K562 (cell line): Measurements from ENCODE around the gene NTN1. TPM values are rescaled to one million over a fixed set of nuclear protein-coding genes. Genes with fewer than 3 reads are reported as not detected.

Experiments
- ATAC-seq: fragments of 200-7000 bp; cut with Tn5 transposase; 3 replicates; pipeline ENCODE4 v1.9.1; 2020; ENCODE audit warnings: moderate library complexity
- BruUV-seq: library from RNA; stranded (reverse); fragments of 400-500 nt; replicated peaks from 2 replicates; lab custom pipeline; 2021; lab: Mats Ljungman, UMichigan
- CTCF ChIA-PET: fragments of 300-600 bp; formaldehyde crosslinking; extraction: SDS; loops from one replicate; lab custom pipeline; 2021; ENCODE audit warnings: low intra/inter-chr PET ratio; lab: Yijun Ruan, JAX
- POLR2A ChIA-PET: fragments of 300-600, 350-650 bp; sonication (Branson Sonifier 250); formaldehyde crosslinking; extraction: SDS; loops from one replicate; lab custom pipeline; 2021; ENCODE audit warnings: antibody characterized with exemption, inconsistent platforms; lab: Yijun Ruan, JAX
- DNase-seq, 4 experiments: peaks; one replicate each; pipeline versions ENCODE4 v3.0.0 to v3.0.0-alpha.2; 2011 to 2018; ENCODE audit warnings: low spot score in 3 of 4, mixed read lengths in 3 of 4; ENCODE audit errors: extremely low read depth in 1 of 4
- FAIRE-seq: peaks from 2 replicates; lab custom pipeline; 2011; peaks lifted over from hg19 to GRCh38; lab: Jason Lieb, UNC
- H2AFZ ChIP-seq: 2 replicates; pipeline ENCODE4 v1.6.0; 2011; ENCODE audit warnings: low read depth, low read length, control low read depth, inconsistent platforms
- H3K27ac ChIP-seq: fragments of 200-600 bp; 3 replicates; pipeline ENCODE4 v1.8.0; 2011; ENCODE audit warnings: low read depth, mild to moderate bottlenecking, control low read depth, inconsistent platforms, low read length, moderate library complexity, mixed read lengths; ENCODE audit errors: extremely low read depth
- H3K27me3 ChIP-seq, 2 experiments: fragments of 300-600 bp in 1 of 2; 2 replicates in 1 of 2; 3 replicates in 1 of 2; pipeline versions ENCODE4 v1.6.0 to v1.8.0; 2011; ENCODE audit warnings: inconsistent platforms in 2 of 2, low read length in 2 of 2, mild to moderate bottlenecking in 1 of 2, mixed read lengths in 1 of 2, moderate library complexity in 1 of 2; ENCODE audit not compliant: control insufficient read depth in 2 of 2, insufficient read depth in 2 of 2
- H3K36me3 ChIP-seq: fragments of 300-600 bp; 3 replicates; pipeline ENCODE4 v1.8.0; 2011; ENCODE audit warnings: mild to moderate bottlenecking, low read length, inconsistent platforms; ENCODE audit not compliant: control insufficient read depth, insufficient read depth
- H3K4me1 ChIP-seq, 2 experiments: fragments of 200-600 bp in 1 of 2; replicated peaks in 1 of 2; 2 replicates in 1 of 2; 3 replicates in 1 of 2; pipeline versions ENCODE4 v1.5.1 to v1.8.0; 2011; ENCODE audit warnings: inconsistent platforms in 2 of 2, low read length in 2 of 2, mild to moderate bottlenecking in 1 of 2, mixed read lengths in 1 of 2, moderate library complexity in 1 of 2; ENCODE audit not compliant: control insufficient read depth in 2 of 2, insufficient read depth in 2 of 2
- H3K4me2 ChIP-seq: 2 replicates; pipeline ENCODE4 v1.6.1; 2011; ENCODE audit warnings: low read length, control low read depth, inconsistent platforms, mixed read lengths; ENCODE audit not compliant: insufficient read depth
- H3K4me3 ChIP-seq: fragments of 200-600 bp; sonication (generic), shearing (Covaris generic); 2 replicates; pipeline ENCODE4 v1.5.1; 2016; ENCODE audit warnings: control low read depth, inconsistent platforms
- H3K79me2 ChIP-seq: fragments of 200-600 bp; 3 replicates; pipeline ENCODE4 v1.8.0; 2011; ENCODE audit warnings: low read length, inconsistent platforms; ENCODE audit not compliant: control insufficient read depth, insufficient read depth
- H3K9ac ChIP-seq, 2 experiments: 2 replicates each; pipeline versions ENCODE4 v1.6.0 to v1.6.1; 2011; ENCODE audit warnings: low read depth in 2 of 2, low read length in 2 of 2, control low read depth in 1 of 2, inconsistent platforms in 1 of 2, mild to moderate bottlenecking in 1 of 2, mixed read lengths in 1 of 2; ENCODE audit not compliant: insufficient read depth in 1 of 2
- H3K9me1 ChIP-seq: one replicate; pipeline ENCODE4 v1.6.0; 2011; ENCODE audit warnings: inconsistent platforms, mild to moderate bottlenecking, low read length, moderate library complexity; ENCODE audit not compliant: control insufficient read depth, insufficient read depth
- H3K9me3 ChIP-seq: replicated peaks from 2 replicates; pipeline ENCODE4 v1.5.1; 2011; ENCODE audit warnings: low read depth, low read length, inconsistent platforms; ENCODE audit not compliant: control insufficient read depth, insufficient read depth
- H4K20me1 ChIP-seq: replicated peaks from 2 replicates; pipeline ENCODE4 v1.6.1; 2011; ENCODE audit warnings: low read length, inconsistent platforms, mixed read lengths; ENCODE audit not compliant: control insufficient read depth, insufficient read depth
- ATF7 ChIP-seq: fragments of 450-650 bp; IDR thresholded peaks from 2 replicates; pipeline ENCODE4 v1.7.1; 2014; ENCODE audit warnings: mild to moderate bottlenecking, moderate library complexity
- CBX3 ChIP-seq, 2 experiments: IDR thresholded peaks; 1 replicate in 1 of 2; 2 replicates in 1 of 2; pipeline ENCODE4 v1.6.1; 2012; ENCODE audit warnings: inconsistent platforms in 2 of 2, low read length in 2 of 2, borderline replicate concordance in 1 of 2, control low read depth in 1 of 2
- CXXC5 ChIP-seq: fragments of 250-450 bp; sonication (Bioruptor Pico); IDR thresholded peaks from 2 replicates; pipeline ENCODE4 v1.8.0; 2022; ENCODE audit warnings: inconsistent platforms, mild to moderate bottlenecking, moderate library complexity
- DLX4 ChIP-seq: fragments of 250-450 bp; sonication (Bioruptor Pico); IDR thresholded peaks from 2 replicates; pipeline ENCODE4 v1.6.1; 2021; ENCODE audit warnings: mild to moderate bottlenecking
- ELK3 ChIP-seq: fragments of 450-650 bp; formaldehyde crosslinking; IDR thresholded peaks from 2 replicates; pipeline ENCODE4 v1.4.0; 2020; ENCODE audit warnings: mild to moderate bottlenecking
- JUNB ChIP-seq: fragments of 450-650 bp; formaldehyde crosslinking; conservative IDR thresholded peaks from 2 replicates; pipeline ENCODE4 v1.4.0; 2020; ENCODE audit warnings: mild to moderate bottlenecking
- PTBP1 ChIP-seq: fragments of 200-400 bp; formaldehyde crosslinking; IDR thresholded peaks from 2 replicates; pipeline ENCODE4 v1.6.1; 2017; ENCODE audit warnings: low read depth, low read length
- TCF7 ChIP-seq: sonication (generic); IDR thresholded peaks from 2 replicates; pipeline ENCODE4 v1.6.1; 2016; ENCODE audit warnings: antibody characterized with exemption, borderline replicate concordance
- ZBTB5 ChIP-seq: fragments of 450-650 bp; IDR thresholded peaks from 2 replicates; pipeline ENCODE4 v1.6.1; 2017; ENCODE audit warnings: antibody characterized with exemption
- ZNF174 ChIP-seq: fragments of 250-450 bp; sonication (Bioruptor Pico); IDR thresholded peaks from 2 replicates; pipeline ENCODE4 v1.4.0; 2020; ENCODE audit warnings: mild to moderate bottlenecking
- ZNF274 ChIP-seq: IDR thresholded peaks from 2 replicates; pipeline ENCODE4 v1.6.1; 2011; ENCODE audit warnings: low read depth, mild to moderate bottlenecking, low read length, moderate library complexity, borderline replicate concordance
- ZNF431 ChIP-seq: sonication (generic); formaldehyde crosslinking; IDR thresholded peaks from 2 replicates; pipeline ENCODE4 v1.8.0; 2022; ENCODE audit warnings: mild to moderate bottlenecking, missing genetic modification reagents
- ZNF79 ChIP-seq: fragments of 250-450 bp; sonication (Bioruptor Pico); IDR thresholded peaks from 2 replicates; pipeline ENCODE4 v1.4.0; 2020; ENCODE audit warnings: low read depth, mild to moderate bottlenecking, moderate library complexity
- WGBS: fragments of 100-300 bp; shearing (Covaris generic); methylation state at CpG from one replicate; pipeline ENCODE4 v1.1.6; 2016; ENCODE audit warnings: low coverage, mixed read lengths; ENCODE audit not compliant: insufficient coverage; ENCODE audit errors: missing lambda C conversion rate; 5-methylcytosine and 5-hydroxymethylcytosine counted together
- in situ Hi-C: fragments of 300-500 bp; cut with MboI; formaldehyde crosslinking; loops from 4 replicates; pipeline ENCODE4 v1.15.0; 2018; ENCODE audit warnings: inconsistent platforms, mixed read lengths
- intact Hi-C: fragments of 100-400 bp; cut with micrococcal nuclease; formaldehyde crosslinking; loops from 2 replicates; pipeline ENCODE4 v1.14.2; 2022
- polyA plus RNA-seq, 8 experiments: library from polyadenylated mRNA; depleted of rRNA in 4 of 8; stranded (reverse) in 5 of 8; unstranded in 3 of 8; fragments of >200 nt; fragmentation: Nextera tagmentation in 2 of 8; fragmentation: Illumina TruSeq in 1 of 8; extraction: Ambion mirVana in 2 of 8; extraction: Trizol in 1 of 8; gene quantifications; 2 replicates each; pipeline versions ENCODE4 v1.2.1 to v1.2.3, GENCODE V29; 2011 to 2014; ENCODE audit warnings: inconsistent platforms in 1 of 8, missing spikeins in 1 of 8
- total RNA-seq, 7 experiments: library from RNA; depleted of rRNA in 6 of 7; stranded (reverse); fragments of >200 nt in 6 of 7; fragmentation: Illumina TruSeq in 2 of 7; extraction: Trizol in 2 of 7; gene quantifications; 2 replicates each; pipeline versions ENCODE4 v1.2.1 to v1.2.3, GENCODE V29; 2011 to 2021; ENCODE audit warnings: low replicate concordance in 1 of 7

Gene NTN1
- total and polyA plus RNA-seq, 9 of the 15 experiments (the other 6 are each of a cell fraction or from before 2014, with no cell fraction given): 0.02 TPM; not detected in 8

GRCh38 chr17:9287306-9287705 is 266.0 kb downstream of the NTN1 start (continued):
- TF ChIP-seq CBX3 (IDR thresholded peaks at IDR 0.05; ENCODE audit: borderline replicate concordance in 1 of 2, low read length in 2 of 2): no peak
- TF ChIP-seq ZBTB5: no peak
- no peak for TF ChIP-seq ZNF431 (CRISPR knock-in tag)
- TF ChIP-seq TCF7: no peak
- no peak for TF ChIP-seq PTBP1

- Histone ChIP-seq H3K27ac (no peak overlapping the region), H3K36me3 (no peaks in the 10 kb centered on the region), H3K27me3 (no peaks in the 10 kb centered on the region; a peak in 2 of 5 replicates), H3K9me1 (no peaks in the 10 kb centered on the region), H3K9ac (no peak overlapping the region), H3K4me2 (no peak overlapping the region), H3K79me2 (no peaks in the 10 kb centered on the region), H4K20me1 (no peaks in the 10 kb centered on the region), H3K4me1 (no peaks in the 10 kb centered on the region), H2AFZ (no peak overlapping the region), H3K4me3 (no peak overlapping the region), H3K9me3 (no peaks in the 10 kb centered on the region)
- DNase-seq (no peak), FAIRE-seq (no peak), ATAC-seq (no peak)
- TF ChIP-seq ZNF174 (CRISPR knock-in tag): no peak
- no peak for TF ChIP-seq ATF7
- no peak for TF ChIP-seq JUNB
- no peak for TF ChIP-seq ELK3 (CRISPR knock-in tag)
- no peak for TF ChIP-seq ZNF79
- TF ChIP-seq CXXC5 (CRISPR knock-in tag): no peak
- no peak for TF ChIP-seq ZNF274
- no peak for TF ChIP-seq DLX4 (CRISPR knock-in tag)
- BruUV-seq: no TSS peak
- WGBS: 0% methylated on average over 3 of the region's 7 CpGs
- POLR2A ChIA-PET: interaction anchor here (0.6 kb wide), 1 partner anchor 377 kb away, joined by 3 read pairs; no protein-coding TSS in a partner anchor
- intact Hi-C loops (no loop called here), in situ Hi-C loops (no loop called here)
- CTCF ChIA-PET: no interaction called here
These were observed 268.9 kb downstream of the NTN1 start for GRCh38 chr17:9290226-9290613.
